Measurements from ENCODE around the gene ZNF526.

The ZNF526 gene

DNA sequence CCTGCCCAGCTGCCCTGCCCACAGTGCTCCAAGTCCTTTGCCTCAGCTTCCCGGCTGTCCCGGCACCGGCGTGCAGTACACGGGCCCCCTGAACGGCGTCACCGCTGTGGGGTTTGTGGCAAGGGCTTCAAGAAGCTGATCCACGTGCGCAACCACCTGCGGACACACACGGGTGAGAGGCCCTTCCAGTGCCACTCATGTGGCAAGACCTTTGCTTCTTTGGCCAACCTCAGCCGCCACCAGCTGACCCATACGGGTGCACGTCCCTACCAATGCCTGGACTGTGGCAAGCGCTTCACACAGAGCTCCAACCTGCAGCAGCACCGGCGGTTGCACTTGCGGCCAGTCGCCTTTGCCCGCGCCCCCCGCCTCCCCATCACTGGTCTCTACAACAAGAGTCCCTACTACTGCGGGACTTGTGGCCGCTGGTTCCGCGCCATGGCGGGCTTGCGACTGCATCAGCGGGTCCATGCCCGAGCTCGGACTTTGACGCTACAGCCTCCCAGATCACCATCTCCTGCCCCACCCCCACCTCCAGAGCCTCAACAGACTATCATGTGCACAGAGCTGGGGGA lies 5.7 kb downstream of the ZNF526 start:
- no peak overlapping the region for H2BK15ac ChIP-seq (ENCODE audit: low read depth, poor library complexity, severe bottlenecking)
- no peak overlapping the region for H3K23ac ChIP-seq (ENCODE audit: low read length in 2 of 2)
- peaks cover 69 to 72% of the 10 kb centered on the region in 2 experiments for H3K36me3 ChIP-seq (ENCODE audit: control insufficient read depth in 1 of 2, insufficient read depth in 2 of 2, low read depth in 1 of 2, low read length in 2 of 2)
- no peak overlapping the region for H4K91ac ChIP-seq (ENCODE audit: low read length)
- H3K18ac ChIP-seq (ENCODE audit: low read depth in 1 of 2, low read length in 2 of 2), result no peak overlapping the region
- H3K27ac ChIP-seq (ENCODE audit: low read length, poor library complexity, severe bottlenecking), result no peak overlapping the region
- H3K4me2 ChIP-seq (ENCODE audit: low read length, poor library complexity, severe bottlenecking), result no peak overlapping the region
- H2BK120ac ChIP-seq (ENCODE audit: low read depth, low read length), result no peak overlapping the region
- peaks cover 19% of the 10 kb centered on the region for H3K4me1 ChIP-seq (ENCODE audit: control insufficient read depth, insufficient read depth, low read depth, low read length)
- H3K27me3 ChIP-seq (ENCODE audit: control insufficient read depth in 1 of 2, insufficient read depth in 1 of 2, low read length in 2 of 2), result no peaks in the 10 kb centered on the region
- H3K9me3 ChIP-seq (ENCODE audit: control insufficient read depth, low read length), result no peaks in the 10 kb centered on the region
- no peak overlapping the region for H2AFZ ChIP-seq (ENCODE audit: low read depth, low read length)
- 95% methylated on average over 33 of the region's 33 CpGs for WGBS
- H3K4ac ChIP-seq (ENCODE audit: low read depth in 1 of 2, low read length in 2 of 2), result no peak overlapping the region
- H2AK5ac ChIP-seq (ENCODE audit: low read length, severe bottlenecking), result no peak overlapping the region
- H3K14ac ChIP-seq (ENCODE audit: low read length in 2 of 2), result no peak overlapping the region
- H4K8ac ChIP-seq (ENCODE audit: low read length), result no peak overlapping the region
- no peak overlapping the region for H3K4me3 ChIP-seq (ENCODE audit: insufficient read depth in 1 of 2, low read depth in 1 of 2, low read length in 2 of 2)
- DNase-seq, result no peak
- H2BK5ac ChIP-seq (ENCODE audit: low read depth, low read length, poor library complexity, severe bottlenecking), result no peak overlapping the region
- H3K79me1 ChIP-seq (replicated peaks; ENCODE audit: low read length, poor library complexity, severe bottlenecking), result peaks cover 41% of the 10 kb centered on the region
- no peak overlapping the region for H2BK12ac ChIP-seq (ENCODE audit: low read length in 2 of 2)
- H3K9ac ChIP-seq (ENCODE audit: low read length), result no peak overlapping the region

DNA sequence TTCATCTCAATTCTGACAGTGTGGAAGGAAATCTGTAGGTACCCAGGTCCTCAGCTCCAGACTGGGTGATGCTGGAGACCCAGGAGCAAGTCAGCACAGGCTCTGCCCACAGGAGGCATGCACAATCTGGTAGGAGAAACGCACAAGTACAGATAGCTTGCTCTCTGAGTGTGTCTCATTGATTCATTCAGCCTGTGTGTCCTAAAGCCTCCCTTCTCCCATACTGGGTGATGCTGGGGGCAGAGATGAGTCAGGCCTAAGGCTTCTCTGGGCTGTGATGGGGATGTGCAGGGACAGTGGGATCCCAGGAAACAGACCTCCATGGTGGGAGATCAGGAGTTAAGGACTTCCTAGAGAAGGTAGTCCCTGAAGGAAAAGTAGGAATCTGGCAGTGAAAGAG lies 6.8 kb downstream of the ZNF526 start:
- H2BK12ac ChIP-seq (ENCODE audit: low read length in 2 of 2), result no peak overlapping the region
- H2BK120ac ChIP-seq (ENCODE audit: low read depth, low read length), result no peak overlapping the region
- H3K4me3 ChIP-seq (ENCODE audit: insufficient read depth in 1 of 2, low read depth in 1 of 2, low read length in 2 of 2), result no peak overlapping the region
- H3K4me2 ChIP-seq (ENCODE audit: low read length, poor library complexity, severe bottlenecking), result no peak overlapping the region
- no peak overlapping the region for H3K14ac ChIP-seq (ENCODE audit: low read length in 2 of 2)
- peak overlapping the region; percentile 35 for H3K9ac ChIP-seq (ENCODE audit: low read length)
- H3K27ac ChIP-seq (ENCODE audit: low read length, poor library complexity, severe bottlenecking), result no peak overlapping the region
- H2BK15ac ChIP-seq (ENCODE audit: low read depth, poor library complexity, severe bottlenecking), result no peak overlapping the region
- no peak overlapping the region for H2AFZ ChIP-seq (ENCODE audit: low read depth, low read length)
- no peaks in the 10 kb centered on the region for H3K9me3 ChIP-seq (ENCODE audit: control insufficient read depth, low read length)
- WGBS, result 89% methylated on average over 1 of the region's 1 CpG
- DNase-seq, result no peak
- no peak overlapping the region for H2AK5ac ChIP-seq (ENCODE audit: low read length, severe bottlenecking)
- H3K79me1 ChIP-seq (replicated peaks; ENCODE audit: low read length, poor library complexity, severe bottlenecking), result peaks cover 41% of the 10 kb centered on the region
- no peak overlapping the region for H3K23ac ChIP-seq (ENCODE audit: low read length in 2 of 2)
- no peaks in the 10 kb centered on the region for H3K27me3 ChIP-seq (ENCODE audit: control insufficient read depth in 1 of 2, insufficient read depth in 1 of 2, low read length in 2 of 2)
- H3K4ac ChIP-seq (ENCODE audit: low read depth in 1 of 2, low read length in 2 of 2), result no peak overlapping the region
- H3K18ac ChIP-seq (ENCODE audit: low read depth in 1 of 2, low read length in 2 of 2), result no peak overlapping the region
- no peak overlapping the region for H4K91ac ChIP-seq (ENCODE audit: low read length)
- no peak overlapping the region for H2BK5ac ChIP-seq (ENCODE audit: low read depth, low read length, poor library complexity, severe bottlenecking)
- no peak overlapping the region for H4K8ac ChIP-seq (ENCODE audit: low read length)
- peaks cover 79 to 83% of the 10 kb centered on the region in 2 experiments for H3K36me3 ChIP-seq (ENCODE audit: control insufficient read depth in 1 of 2, insufficient read depth in 2 of 2, low read depth in 1 of 2, low read length in 2 of 2)
- peaks cover 10% of the 10 kb centered on the region for H3K4me1 ChIP-seq (ENCODE audit: control insufficient read depth, insufficient read depth, low read depth, low read length)

DNA sequence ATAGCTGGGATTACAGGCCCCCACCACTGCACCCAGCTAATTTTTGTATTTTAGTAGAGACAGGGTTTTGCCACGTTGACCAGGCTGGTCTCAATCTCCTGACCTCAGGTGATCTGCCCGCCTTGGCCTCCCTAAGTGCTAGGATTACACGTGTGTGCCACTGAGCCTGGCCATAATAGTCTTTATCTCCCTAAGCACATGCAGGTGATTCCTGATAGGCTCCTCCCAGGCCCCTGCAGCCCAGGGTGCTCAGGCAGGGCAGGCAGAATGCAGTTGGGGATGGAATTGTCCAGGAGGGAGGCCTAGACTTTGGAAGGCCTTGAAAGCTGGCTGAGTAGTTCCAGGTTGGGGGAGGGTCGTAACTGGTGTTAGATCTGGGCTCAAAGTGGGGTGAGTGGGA lies 8.5 kb downstream of the ZNF526 start:
- H4K91ac ChIP-seq (ENCODE audit: low read length), result no peak overlapping the region
- no peak overlapping the region for H3K27ac ChIP-seq (ENCODE audit: low read length, poor library complexity, severe bottlenecking)
- H3K9ac ChIP-seq (ENCODE audit: low read length), result no peak overlapping the region
- H2BK12ac ChIP-seq (ENCODE audit: low read length in 2 of 2), result no peak overlapping the region
- no peak overlapping the region for H4K8ac ChIP-seq (ENCODE audit: low read length)
- H3K27me3 ChIP-seq (ENCODE audit: control insufficient read depth in 1 of 2, insufficient read depth in 1 of 2, low read length in 2 of 2), result no peaks in the 10 kb centered on the region
- no peak overlapping the region for H2BK15ac ChIP-seq (ENCODE audit: low read depth, poor library complexity, severe bottlenecking)
- H3K18ac ChIP-seq (ENCODE audit: low read depth in 1 of 2, low read length in 2 of 2), result no peak overlapping the region
- 93% methylated on average over 4 of the region's 4 CpGs for WGBS
- no peaks in the 10 kb centered on the region for H3K9me3 ChIP-seq (ENCODE audit: control insufficient read depth, low read length)
- H3K4me3 ChIP-seq (ENCODE audit: insufficient read depth in 1 of 2, low read depth in 1 of 2, low read length in 2 of 2), result no peak overlapping the region
- DNase-seq, result no peak
- peaks cover 47% of the 10 kb centered on the region for H3K79me1 ChIP-seq (replicated peaks; ENCODE audit: low read length, poor library complexity, severe bottlenecking)
- H3K4ac ChIP-seq (ENCODE audit: low read depth in 1 of 2, low read length in 2 of 2), result no peak overlapping the region
- H3K14ac ChIP-seq (ENCODE audit: low read length in 2 of 2), result no peak overlapping the region
- H2AK5ac ChIP-seq (ENCODE audit: low read length, severe bottlenecking), result no peak overlapping the region
- H2BK120ac ChIP-seq (ENCODE audit: low read depth, low read length), result no peak overlapping the region
- peaks cover 12% of the 10 kb centered on the region for H3K4me1 ChIP-seq (ENCODE audit: control insufficient read depth, insufficient read depth, low read depth, low read length)
- peaks cover 90 to 93% of the 10 kb centered on the region in 2 experiments for H3K36me3 ChIP-seq (ENCODE audit: control insufficient read depth in 1 of 2, insufficient read depth in 2 of 2, low read depth in 1 of 2, low read length in 2 of 2)
- H2AFZ ChIP-seq (ENCODE audit: low read depth, low read length), result no peak overlapping the region
- peak overlapping the region in 1 of 2 experiments; percentile 10 for H3K23ac ChIP-seq (ENCODE audit: low read length in 2 of 2)
- H3K4me2 ChIP-seq (ENCODE audit: low read length, poor library complexity, severe bottlenecking), result no peak overlapping the region
- no peak overlapping the region for H2BK5ac ChIP-seq (ENCODE audit: low read depth, low read length, poor library complexity, severe bottlenecking)

DNA sequence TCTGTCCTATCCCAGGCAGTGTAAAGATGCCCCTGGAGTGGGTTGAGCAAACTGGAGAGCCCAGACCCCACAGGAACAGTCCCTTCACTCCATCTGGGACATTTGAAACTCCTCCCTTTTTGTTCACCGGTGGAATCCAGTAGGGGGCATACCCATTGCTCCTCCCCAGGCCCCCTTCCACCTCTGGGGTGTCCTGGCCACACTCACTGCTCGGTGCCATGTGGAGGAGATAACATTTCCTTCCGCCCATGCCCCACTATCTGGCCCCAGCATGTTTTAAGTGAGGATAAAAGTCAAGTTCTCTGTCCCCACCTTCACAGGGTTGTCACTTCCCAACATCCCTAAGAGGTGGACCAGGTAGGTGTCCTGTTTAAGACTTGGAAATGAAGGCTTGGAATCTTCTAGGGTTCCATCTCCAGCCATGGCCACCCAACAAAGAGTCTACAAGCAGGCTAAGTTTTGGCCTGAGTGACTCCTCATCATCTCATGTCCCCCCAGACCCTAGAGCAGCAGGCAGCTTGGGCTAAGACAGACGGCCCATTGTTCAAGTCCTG lies 9.3 kb downstream of the ZNF526 start:
- no peak overlapping the region for H3K18ac ChIP-seq (ENCODE audit: low read depth in 1 of 2, low read length in 2 of 2)
- H2AK5ac ChIP-seq (ENCODE audit: low read length, severe bottlenecking), result no peak overlapping the region
- H3K14ac ChIP-seq (ENCODE audit: low read length in 2 of 2), result no peak overlapping the region
- H3K27me3 ChIP-seq (ENCODE audit: control insufficient read depth in 1 of 2, insufficient read depth in 1 of 2, low read length in 2 of 2), result no peaks in the 10 kb centered on the region
- no peak overlapping the region for H2BK5ac ChIP-seq (ENCODE audit: low read depth, low read length, poor library complexity, severe bottlenecking)
- H3K4me3 ChIP-seq (ENCODE audit: insufficient read depth in 1 of 2, low read depth in 1 of 2, low read length in 2 of 2), result no peak overlapping the region
- H3K9ac ChIP-seq (ENCODE audit: low read length), result peak overlapping the region; percentile 19
- no peak overlapping the region for H2BK120ac ChIP-seq (ENCODE audit: low read depth, low read length)
- peaks cover 93 to 95% of the 10 kb centered on the region in 2 experiments for H3K36me3 ChIP-seq (ENCODE audit: control insufficient read depth in 1 of 2, insufficient read depth in 2 of 2, low read depth in 1 of 2, low read length in 2 of 2)
- H3K27ac ChIP-seq (ENCODE audit: low read length, poor library complexity, severe bottlenecking), result no peak overlapping the region
- H2AFZ ChIP-seq (ENCODE audit: low read depth, low read length), result no peak overlapping the region
- no peak overlapping the region for H2BK15ac ChIP-seq (ENCODE audit: low read depth, poor library complexity, severe bottlenecking)
- 73% methylated on average over 2 of the region's 4 CpGs for WGBS
- H2BK12ac ChIP-seq (ENCODE audit: low read length in 2 of 2), result no peak overlapping the region
- peaks cover 12% of the 10 kb centered on the region for H3K4me1 ChIP-seq (ENCODE audit: control insufficient read depth, insufficient read depth, low read depth, low read length)
- no peak overlapping the region for H3K4me2 ChIP-seq (ENCODE audit: low read length, poor library complexity, severe bottlenecking)
- no peak overlapping the region for H4K8ac ChIP-seq (ENCODE audit: low read length)
- no peaks in the 10 kb centered on the region for H3K9me3 ChIP-seq (ENCODE audit: control insufficient read depth, low read length)
- no peak for DNase-seq
- no peak overlapping the region for H3K4ac ChIP-seq (ENCODE audit: low read depth in 1 of 2, low read length in 2 of 2)
- no peak overlapping the region for H3K23ac ChIP-seq (ENCODE audit: low read length in 2 of 2)
- H4K91ac ChIP-seq (ENCODE audit: low read length), result no peak overlapping the region
- peaks cover 50% of the 10 kb centered on the region for H3K79me1 ChIP-seq (replicated peaks; ENCODE audit: low read length, poor library complexity, severe bottlenecking)
